Neural cell (in vitro differentiated cells): ENCODE measurements around the gene LSM12.

Experiments
- EZH2 ChIP-seq: fragments of 200-600, 300-800 bp; shearing (Covaris generic), sonication (generic); IDR thresholded peaks from 2 replicates; pipeline ENCODE4 v1.6.1; 2014; ENCODE audit warnings: antibody characterized with exemption, low read length, borderline replicate concordance, mild to moderate bottlenecking; ENCODE audit not compliant: insufficient read depth, poor library complexity, severe bottlenecking
- POLR2AphosphoS5 ChIP-seq: IDR thresholded peaks from 2 replicates; pipeline ENCODE4 v1.6.1; 2012
- RAD21 ChIP-seq: fragments of 450-650 bp; conservative IDR thresholded peaks from 2 replicates; pipeline ENCODE4 v1.6.1; 2014; ENCODE audit warnings: antibody characterized with exemption, mild to moderate bottlenecking, moderate library complexity
- REST ChIP-seq: IDR thresholded peaks from 2 replicates; pipeline ENCODE4 v1.6.1; 2012; ENCODE audit warnings: borderline replicate concordance
- TAF1 ChIP-seq: IDR thresholded peaks from 2 replicates; pipeline ENCODE4 v1.6.1; 2012; ENCODE audit warnings: low read depth
- TF ChIP-seq, protein P1 (sequence below): fragments of 450-650 bp; IDR thresholded peaks from 2 replicates; pipeline ENCODE4 v1.5.1; 2014; ENCODE audit warnings: antibody characterized with exemption, mild to moderate bottlenecking, moderate library complexity; ENCODE audit not compliant: poor library complexity, severe bottlenecking

DNA sequence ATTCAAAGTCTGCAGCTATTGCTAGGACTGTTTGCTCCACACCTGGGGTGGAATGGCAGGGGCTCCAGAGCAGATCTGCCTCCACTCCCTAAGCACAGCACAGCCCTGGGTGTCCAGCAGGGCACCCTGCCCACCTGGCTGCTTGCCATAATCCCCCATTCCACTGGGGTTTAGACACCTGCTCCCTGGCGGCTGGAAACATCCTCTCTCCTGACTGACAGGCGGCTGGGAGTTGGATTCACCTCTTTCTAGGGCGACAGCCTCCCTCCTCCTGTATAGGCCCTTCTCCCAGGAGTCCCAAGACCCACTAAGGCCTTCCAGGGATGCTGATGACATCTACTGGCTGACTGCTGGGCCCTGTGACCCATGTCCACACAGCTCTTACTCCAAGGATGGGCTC, 39.0 kb upstream of the LSM12 start:
- no peak for TF ChIP-seq REST
- TF ChIP-seq, protein P1, sequence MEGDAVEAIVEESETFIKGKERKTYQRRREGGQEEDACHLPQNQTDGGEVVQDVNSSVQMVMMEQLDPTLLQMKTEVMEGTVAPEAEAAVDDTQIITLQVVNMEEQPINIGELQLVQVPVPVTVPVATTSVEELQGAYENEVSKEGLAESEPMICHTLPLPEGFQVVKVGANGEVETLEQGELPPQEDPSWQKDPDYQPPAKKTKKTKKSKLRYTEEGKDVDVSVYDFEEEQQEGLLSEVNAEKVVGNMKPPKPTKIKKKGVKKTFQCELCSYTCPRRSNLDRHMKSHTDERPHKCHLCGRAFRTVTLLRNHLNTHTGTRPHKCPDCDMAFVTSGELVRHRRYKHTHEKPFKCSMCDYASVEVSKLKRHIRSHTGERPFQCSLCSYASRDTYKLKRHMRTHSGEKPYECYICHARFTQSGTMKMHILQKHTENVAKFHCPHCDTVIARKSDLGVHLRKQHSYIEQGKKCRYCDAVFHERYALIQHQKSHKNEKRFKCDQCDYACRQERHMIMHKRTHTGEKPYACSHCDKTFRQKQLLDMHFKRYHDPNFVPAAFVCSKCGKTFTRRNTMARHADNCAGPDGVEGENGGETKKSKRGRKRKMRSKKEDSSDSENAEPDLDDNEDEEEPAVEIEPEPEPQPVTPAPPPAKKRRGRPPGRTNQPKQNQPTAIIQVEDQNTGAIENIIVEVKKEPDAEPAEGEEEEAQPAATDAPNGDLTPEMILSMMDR = no peak
- no peak for TF ChIP-seq POLR2AphosphoS5
- TF ChIP-seq EZH2 = no peak
- no peak for TF ChIP-seq TAF1
- TF ChIP-seq RAD21 = no peak
